Adipocyte (in vitro differentiated cells): ENCODE data around the gene RPS21.

Source experiments
- DNase-seq: peaks from one replicate; pipeline ENCODE4 v3.0.0-alpha.2; 2015; ENCODE audit warnings: low read depth
- H3K27me3 ChIP-seq: replicated peaks from 2 replicates; pipeline ENCODE4 v1.7.0; 2013; ENCODE audit warnings: mild to moderate bottlenecking, low read length, moderate library complexity; ENCODE audit not compliant: control insufficient read depth, insufficient read depth
- H3K36me3 ChIP-seq: 2 replicates; pipeline ENCODE4 v1.7.0; 2013; ENCODE audit warnings: low read length, mild to moderate bottlenecking, moderate library complexity; ENCODE audit not compliant: control insufficient read depth, insufficient read depth, severe bottlenecking
- H3K4me1 ChIP-seq: 2 replicates; pipeline ENCODE4 v1.7.0; 2013; ENCODE audit warnings: mild to moderate bottlenecking, low read length, moderate library complexity; ENCODE audit not compliant: control insufficient read depth, insufficient read depth
- H3K4me3 ChIP-seq: 2 replicates; pipeline ENCODE4 v1.7.0; 2013; ENCODE audit warnings: mild to moderate bottlenecking, low read length, moderate library complexity
- H3K9ac ChIP-seq: 2 replicates; pipeline ENCODE4 v1.7.0; 2013; ENCODE audit warnings: mild to moderate bottlenecking, low read length, moderate library complexity
- H3K9me3 ChIP-seq: 2 replicates; pipeline ENCODE4 v1.7.0; 2013; ENCODE audit warnings: mild to moderate bottlenecking, low read length, moderate library complexity; ENCODE audit not compliant: control insufficient read depth

Gene RPS21

GRCh38 chr20:62388839-62389600 lies 2.1 kb downstream of the RPS21 start:
- no peak for DNase-seq
- Histone ChIP-seq H3K9me3 (no peaks in the 10 kb centered on the region), H3K9ac (no peak overlapping the region), H3K4me3 (no peak overlapping the region), H3K27me3 (no peaks in the 10 kb centered on the region), H3K36me3 (peaks cover 22% of the 10 kb centered on the region), H3K4me1 (peaks cover 15% of the 10 kb centered on the region)

GRCh38 chr20:62389601-62390087 lies 2.7 kb downstream of the RPS21 start:
- Histone ChIP-seq H3K9me3 (no peaks in the 10 kb centered on the region), H3K4me3 (no peak overlapping the region), H3K36me3 (peaks cover 22% of the 10 kb centered on the region), H3K9ac (no peak overlapping the region), H3K27me3 (no peaks in the 10 kb centered on the region), H3K4me1 (peaks cover 15% of the 10 kb centered on the region)
- DNase-seq: no peak

GRCh38 chr20:62390317-62391164 lies 3.6 kb downstream of the RPS21 start:
- no peak for DNase-seq

GRCh38 chr20:62391165-62392076 lies 4.5 kb downstream of the RPS21 start:
- DNase-seq: no peak
- Histone ChIP-seq H3K9me3 (no peaks in the 10 kb centered on the region), H3K4me1 (peaks cover 9% of the 10 kb centered on the region), H3K4me3 (no peak overlapping the region), H3K36me3 (peaks cover 22% of the 10 kb centered on the region), H3K9ac (no peak overlapping the region), H3K27me3 (no peaks in the 10 kb centered on the region)

More at GRCh38 chr20:62390317-62391164, 3.6 kb downstream of the RPS21 start:
- H3K4me3 ChIP-seq: no peak overlapping the region
- no peak overlapping the region for H3K9ac ChIP-seq
- no peaks in the 10 kb centered on the region for H3K9me3 ChIP-seq
- peaks cover 10% of the 10 kb centered on the region for H3K4me1 ChIP-seq
- no peaks in the 10 kb centered on the region for H3K27me3 ChIP-seq
- peaks cover 22% of the 10 kb centered on the region for H3K36me3 ChIP-seq

GRCh38 chr20:62392077-62392418 lies 5.1 kb downstream of the RPS21 start:
- Histone ChIP-seq H3K36me3 (peaks cover 22% of the 10 kb centered on the region), H3K9me3 (no peaks in the 10 kb centered on the region)

GRCh38 chr20:62392621-62393334 lies 5.9 kb downstream of the RPS21 start:
- no peak overlapping the region for H3K9ac ChIP-seq
- H3K4me1 ChIP-seq: peaks cover 6% of the 10 kb centered on the region
- DNase-seq: no peak
- H3K27me3 ChIP-seq: no peaks in the 10 kb centered on the region
- H3K9me3 ChIP-seq: no peaks in the 10 kb centered on the region
- no peak overlapping the region for H3K4me3 ChIP-seq
- H3K36me3 ChIP-seq: peaks cover 22% of the 10 kb centered on the region

More at GRCh38 chr20:62392077-62392418, 5.1 kb downstream of the RPS21 start:
- no peak overlapping the region for H3K4me3 ChIP-seq
- H3K9ac ChIP-seq: no peak overlapping the region
- no peak for DNase-seq
- no peaks in the 10 kb centered on the region for H3K27me3 ChIP-seq
- peaks cover 9% of the 10 kb centered on the region for H3K4me1 ChIP-seq

GRCh38 chr20:62393335-62393665 lies 6.4 kb downstream of the RPS21 start:
- no peak for DNase-seq
- peaks cover 1% of the 10 kb centered on the region for H3K4me1 ChIP-seq
- H3K9ac ChIP-seq: no peak overlapping the region
- H3K9me3 ChIP-seq: no peaks in the 10 kb centered on the region
- peaks cover 19% of the 10 kb centered on the region for H3K36me3 ChIP-seq
- H3K4me3 ChIP-seq: no peak overlapping the region
- no peaks in the 10 kb centered on the region for H3K27me3 ChIP-seq

GRCh38 chr20:62393830-62394229 lies 6.9 kb downstream of the RPS21 start:
- Histone ChIP-seq H3K36me3 (peaks cover 14% of the 10 kb centered on the region), H3K4me1 (no peaks in the 10 kb centered on the region), H3K4me3 (no peak overlapping the region), H3K9me3 (no peaks in the 10 kb centered on the region), H3K27me3 (no peaks in the 10 kb centered on the region), H3K9ac (no peak overlapping the region)
- no peak for DNase-seq

GRCh38 chr20:62394248-62395245 lies 7.6 kb downstream of the RPS21 start:
- Histone ChIP-seq H3K4me1 (no peaks in the 10 kb centered on the region), H3K9ac (no peak overlapping the region), H3K27me3 (no peaks in the 10 kb centered on the region), H3K4me3 (no peak overlapping the region), H3K36me3 (peaks cover 6% of the 10 kb centered on the region), H3K9me3 (no peaks in the 10 kb centered on the region)
- DNase-seq: no peak
